IgD-negative memory B cell (primary cell): ENCODE results near the gene MICU2. TPM values are rescaled to one million over a fixed set of nuclear protein-coding genes. Genes with fewer than 3 reads are reported as not detected.

ENCODE experiments used
- H3K27ac Mint-ChIP-seq, 3 donors: one replicate each; pipeline ENCODE4 v1.8.0; 2020 to 2022; ENCODE audit warnings: mild to moderate bottlenecking in 3 of 3, mixed read lengths in 3 of 3, moderate library complexity in 1 of 3
- H3K27me3 Mint-ChIP-seq: one replicate; pipeline ENCODE4 v1.8.0; 2021; ENCODE audit warnings: mixed read lengths
- H3K36me3 Mint-ChIP-seq: one replicate; pipeline ENCODE4 v1.8.0; 2020; ENCODE audit warnings: mild to moderate bottlenecking, mixed read lengths
- H3K4me1 Mint-ChIP-seq, 3 donors: one replicate each; pipeline ENCODE4 v1.8.0; 2020 to 2022; ENCODE audit warnings: mixed read lengths in 3 of 3, mild to moderate bottlenecking in 1 of 3
- H3K4me3 Mint-ChIP-seq, 4 donors: one replicate each; pipeline ENCODE4 v1.8.0; 2020 to 2022; ENCODE audit warnings: mild to moderate bottlenecking in 4 of 4, mixed read lengths in 4 of 4, moderate library complexity in 3 of 4
- H3K9me3 Mint-ChIP-seq, 3 donors: one replicate each; pipeline ENCODE4 v1.8.0; 2020 to 2021; ENCODE audit warnings: mixed read lengths in 3 of 3, mild to moderate bottlenecking in 1 of 3
- polyA plus RNA-seq: library from polyadenylated mRNA; unstranded; fragments of 300-500 nt; fragmentation: Illumina TruSeq; gene quantifications from one replicate; pipeline ENCODE4 v1.2.3, GENCODE V29; 2021

Gene MICU2
- polyA plus RNA-seq: 53.3 TPM

- no peaks in the 10 kb centered on the region for H3K9me3 Mint-ChIP-seq
- peak within 1 kb of the TSS; percentile 86 to 96 (median 90) for H3K27ac Mint-ChIP-seq
- H3K4me1 Mint-ChIP-seq: peaks cover 19 to 35% (median 31%) of the 10 kb centered on the region in 3 donors
- H3K36me3 Mint-ChIP-seq: peaks cover 8% of the 10 kb centered on the region
- peaks cover 9% of the 10 kb centered on the region for H3K27me3 Mint-ChIP-seq
- H3K4me3 Mint-ChIP-seq: peak within 1 kb of the TSS; percentile 87 to 96 (median 93)
These were observed at the start of gene MICU2 for GRCh38 chr13:21603531-21604448. TSS of gene MICU2 (minus strand) at chr13:21604170. CDS start at chr13:21604148, 22 bp downstream.

- Mint-ChIP-seq H3K9me3 (peaks cover 0 to 1% (median 0%) of the 10 kb centered on the region in 3 donors), H3K4me3 (no peak overlapping the region), H3K27me3 (peaks cover 1% of the 10 kb centered on the region)
These were observed 37.7 kb upstream of the MICU2 start for GRCh38 chr13:21641629-21642028.

GRCh38 chr13:21639561-21639960 lies 35.6 kb upstream of the MICU2 start:
- Mint-ChIP-seq H3K4me3 (no peak overlapping the region), H3K36me3 (no peaks in the 10 kb centered on the region), H3K27ac (no peak overlapping the region), H3K9me3 (no peaks in the 10 kb centered on the region), H3K4me1 (peaks cover 0 to 5% (median 0%) of the 10 kb centered on the region in 3 donors), H3K27me3 (peaks cover 1% of the 10 kb centered on the region)

More at GRCh38 chr13:21641629-21642028, 37.7 kb upstream of the MICU2 start:
- Mint-ChIP-seq H3K27ac (no peak overlapping the region), H3K36me3 (no peaks in the 10 kb centered on the region), H3K4me1 (peaks cover 0 to 5% (median 0%) of the 10 kb centered on the region in 3 donors)

- Mint-ChIP-seq H3K27ac (no peak overlapping the region), H3K4me3 (no peak overlapping the region), H3K4me1 (peaks cover 0 to 5% (median 0%) of the 10 kb centered on the region in 3 donors), H3K36me3 (no peaks in the 10 kb centered on the region), H3K27me3 (peaks cover 1% of the 10 kb centered on the region), H3K9me3 (no peaks in the 10 kb centered on the region)
These were observed 34.6 kb upstream of the MICU2 start for GRCh38 chr13:21638319-21639282.

- no peaks in the 10 kb centered on the region for H3K9me3 Mint-ChIP-seq
- peak overlapping the region in 1 of 3 donors; percentile 59 for H3K27ac Mint-ChIP-seq
- no peaks in the 10 kb centered on the region for H3K36me3 Mint-ChIP-seq
- H3K4me1 Mint-ChIP-seq: peaks cover 0 to 5% (median 0%) of the 10 kb centered on the region in 3 donors
- H3K27me3 Mint-ChIP-seq: peaks cover 1% of the 10 kb centered on the region
- H3K4me3 Mint-ChIP-seq: peak overlapping the region in 3 of 4 donors; percentile 44 to 87 (median 76)
These were observed 33.3 kb upstream of the MICU2 start for GRCh38 chr13:21637296-21637695.

GRCh38 chr13:21636656-21637055 lies 32.7 kb upstream of the MICU2 start:
- peaks cover 0 to 5% (median 0%) of the 10 kb centered on the region in 3 donors for H3K4me1 Mint-ChIP-seq
- H3K27me3 Mint-ChIP-seq: peaks cover 1% of the 10 kb centered on the region
- H3K36me3 Mint-ChIP-seq: no peaks in the 10 kb centered on the region
- H3K4me3 Mint-ChIP-seq: no peak overlapping the region
- no peak overlapping the region for H3K27ac Mint-ChIP-seq
- peaks cover 0 to 1% (median 0%) of the 10 kb centered on the region in 3 donors for H3K9me3 Mint-ChIP-seq

GRCh38 chr13:21632196-21632595 lies 28.2 kb upstream of the MICU2 start:
- Mint-ChIP-seq H3K4me1 (no peaks in the 10 kb centered on the region), H3K36me3 (peaks cover 2% of the 10 kb centered on the region), H3K27me3 (peaks cover 1% of the 10 kb centered on the region), H3K9me3 (peaks cover 2 to 10% (median 5%) of the 10 kb centered on the region in 3 donors), H3K4me3 (no peak overlapping the region), H3K27ac (no peak overlapping the region)

- H3K9me3 Mint-ChIP-seq: no peaks in the 10 kb centered on the region
- H3K4me3 Mint-ChIP-seq: no peak overlapping the region
- peaks cover 3% of the 10 kb centered on the region for H3K27me3 Mint-ChIP-seq
- H3K36me3 Mint-ChIP-seq: peaks cover 3% of the 10 kb centered on the region
- peaks cover 0 to 3% (median 0%) of the 10 kb centered on the region in 3 donors for H3K4me1 Mint-ChIP-seq
- no peak overlapping the region for H3K27ac Mint-ChIP-seq
These were observed 21.4 kb upstream of the MICU2 start for GRCh38 chr13:21625366-21625765.

- H3K36me3 Mint-ChIP-seq: peaks cover 3% of the 10 kb centered on the region
- H3K4me1 Mint-ChIP-seq: peaks cover 0 to 13% (median 0%) of the 10 kb centered on the region in 3 donors
- H3K4me3 Mint-ChIP-seq: no peak overlapping the region
- H3K9me3 Mint-ChIP-seq: no peaks in the 10 kb centered on the region
- H3K27ac Mint-ChIP-seq: no peak overlapping the region
- H3K27me3 Mint-ChIP-seq: peaks cover 9% of the 10 kb centered on the region
These were observed 16.9 kb upstream of the MICU2 start for GRCh38 chr13:21620861-21621260.

- H3K36me3 Mint-ChIP-seq: peaks cover 3% of the 10 kb centered on the region
- H3K4me3 Mint-ChIP-seq: no peak overlapping the region
- peaks cover 0 to 14% (median 0%) of the 10 kb centered on the region in 3 donors for H3K4me1 Mint-ChIP-seq
- no peaks in the 10 kb centered on the region for H3K9me3 Mint-ChIP-seq
- no peak overlapping the region for H3K27ac Mint-ChIP-seq
- H3K27me3 Mint-ChIP-seq: peaks cover 9% of the 10 kb centered on the region
These were observed 15.8 kb upstream of the MICU2 start for GRCh38 chr13:21619633-21620220.

GRCh38 chr13:21616880-21617279 lies 12.9 kb upstream of the MICU2 start:
- no peak overlapping the region for H3K27ac Mint-ChIP-seq
- H3K9me3 Mint-ChIP-seq: no peaks in the 10 kb centered on the region
- peaks cover 4% of the 10 kb centered on the region for H3K36me3 Mint-ChIP-seq
- H3K27me3 Mint-ChIP-seq: peaks cover 7% of the 10 kb centered on the region
- peaks cover 0 to 14% (median 0%) of the 10 kb centered on the region in 3 donors for H3K4me1 Mint-ChIP-seq
- peak overlapping the region in 1 of 4 donors; percentile 56 for H3K4me3 Mint-ChIP-seq

- peaks cover 0 to 14% (median 0%) of the 10 kb centered on the region in 3 donors for H3K4me1 Mint-ChIP-seq
- H3K9me3 Mint-ChIP-seq: no peaks in the 10 kb centered on the region
- peak overlapping the region in 2 of 4 donors; percentile 5 to 56 for H3K4me3 Mint-ChIP-seq
- H3K36me3 Mint-ChIP-seq: peaks cover 4% of the 10 kb centered on the region
- H3K27ac Mint-ChIP-seq: no peak overlapping the region
- H3K27me3 Mint-ChIP-seq: peaks cover 6% of the 10 kb centered on the region
These were observed 12.4 kb upstream of the MICU2 start for GRCh38 chr13:21616205-21616866.

GRCh38 chr13:21615427-21615826 lies 11.5 kb upstream of the MICU2 start:
- Mint-ChIP-seq H3K36me3 (peaks cover 3% of the 10 kb centered on the region), H3K27ac (no peak overlapping the region), H3K4me3 (no peak overlapping the region), H3K9me3 (no peaks in the 10 kb centered on the region), H3K27me3 (peaks cover 6% of the 10 kb centered on the region), H3K4me1 (peaks cover 0 to 14% (median 0%) of the 10 kb centered on the region in 3 donors)

- peaks cover 4% of the 10 kb centered on the region for H3K27me3 Mint-ChIP-seq
- no peak overlapping the region for H3K4me3 Mint-ChIP-seq
- no peak overlapping the region for H3K27ac Mint-ChIP-seq
These were observed 9.8 kb upstream of the MICU2 start for GRCh38 chr13:21613791-21614190.

More at GRCh38 chr13:21613791-21614190, 9.8 kb upstream of the MICU2 start:
- no peaks in the 10 kb centered on the region for H3K9me3 Mint-ChIP-seq
- peaks cover 0 to 14% (median 0%) of the 10 kb centered on the region in 3 donors for H3K4me1 Mint-ChIP-seq
- peaks cover 3% of the 10 kb centered on the region for H3K36me3 Mint-ChIP-seq
